Inferior parietal cortex (tissue), 1 donor: Measurements from ENCODE around the gene ZBTB20.

Experiments used
- DNase-seq: peaks from one replicate; pipeline ENCODE4 v3.0.0-alpha.2; 2016; ENCODE audit errors: extremely low spot score

The ZBTB20 gene

GRCh38 chr3:114585687-114586086, 561.4 kb downstream of the ZBTB20 start:
- no peak for DNase-seq

- DNase-seq = no peak
Observed at GRCh38 chr3:114584734-114585371, 562.2 kb downstream of the ZBTB20 start.

GRCh38 chr3:114582929-114583328, 564.2 kb downstream of the ZBTB20 start:
- no peak for DNase-seq

GRCh38 chr3:114572364-114573062, 574.6 kb downstream of the ZBTB20 start:
- DNase-seq = no peak

- DNase-seq = no peak
Observed at GRCh38 chr3:114571363-114571762, 575.7 kb downstream of the ZBTB20 start.

GRCh38 chr3:114569186-114569585, 577.9 kb downstream of the ZBTB20 start:
- no peak for DNase-seq

GRCh38 chr3:114567771-114568170, 579.3 kb downstream of the ZBTB20 start:
- DNase-seq = no peak

GRCh38 chr3:114566767-114567166, 580.3 kb downstream of the ZBTB20 start:
- DNase-seq = no peak

GRCh38 chr3:114566162-114566755, 580.8 kb downstream of the ZBTB20 start:
- no peak for DNase-seq

- no peak for DNase-seq
Observed at GRCh38 chr3:114565216-114565615, 581.9 kb downstream of the ZBTB20 start.

GRCh38 chr3:114563720-114564119, 583.4 kb downstream of the ZBTB20 start:
- DNase-seq = no peak

- DNase-seq = no peak
Observed at GRCh38 chr3:114562557-114562956, 584.5 kb downstream of the ZBTB20 start.

- no peak for DNase-seq
Observed at GRCh38 chr3:114558271-114558670, 588.8 kb downstream of the ZBTB20 start.

GRCh38 chr3:114557791-114558190, 589.3 kb downstream of the ZBTB20 start:
- no peak for DNase-seq

- no peak for DNase-seq
Observed at GRCh38 chr3:114556657-114557213, 590.4 kb downstream of the ZBTB20 start.

- DNase-seq = no peak
Observed at GRCh38 chr3:114554731-114555130, 592.4 kb downstream of the ZBTB20 start.

GRCh38 chr3:114553949-114554593, 593.0 kb downstream of the ZBTB20 start:
- DNase-seq = no peak

GRCh38 chr3:114552527-114552812, 594.6 kb downstream of the ZBTB20 start:
- no peak for DNase-seq

GRCh38 chr3:114551770-114552526, 595.1 kb downstream of the ZBTB20 start:
- no peak for DNase-seq

GRCh38 chr3:114550165-114550564, 596.9 kb downstream of the ZBTB20 start:
- no peak for DNase-seq

GRCh38 chr3:114545193-114545592, 601.9 kb downstream of the ZBTB20 start:
- DNase-seq = no peak

GRCh38 chr3:114542359-114542758, 604.7 kb downstream of the ZBTB20 start:
- no peak for DNase-seq
